ENCODE results near the gene ALCAM. TPM values are rescaled to one million over a fixed set of nuclear protein-coding genes. Genes with fewer than 3 reads are reported as not detected.

Gene ALCAM
- total RNA-seq, 1 experiment from 2014 or later = 16.4 TPM

DNA sequence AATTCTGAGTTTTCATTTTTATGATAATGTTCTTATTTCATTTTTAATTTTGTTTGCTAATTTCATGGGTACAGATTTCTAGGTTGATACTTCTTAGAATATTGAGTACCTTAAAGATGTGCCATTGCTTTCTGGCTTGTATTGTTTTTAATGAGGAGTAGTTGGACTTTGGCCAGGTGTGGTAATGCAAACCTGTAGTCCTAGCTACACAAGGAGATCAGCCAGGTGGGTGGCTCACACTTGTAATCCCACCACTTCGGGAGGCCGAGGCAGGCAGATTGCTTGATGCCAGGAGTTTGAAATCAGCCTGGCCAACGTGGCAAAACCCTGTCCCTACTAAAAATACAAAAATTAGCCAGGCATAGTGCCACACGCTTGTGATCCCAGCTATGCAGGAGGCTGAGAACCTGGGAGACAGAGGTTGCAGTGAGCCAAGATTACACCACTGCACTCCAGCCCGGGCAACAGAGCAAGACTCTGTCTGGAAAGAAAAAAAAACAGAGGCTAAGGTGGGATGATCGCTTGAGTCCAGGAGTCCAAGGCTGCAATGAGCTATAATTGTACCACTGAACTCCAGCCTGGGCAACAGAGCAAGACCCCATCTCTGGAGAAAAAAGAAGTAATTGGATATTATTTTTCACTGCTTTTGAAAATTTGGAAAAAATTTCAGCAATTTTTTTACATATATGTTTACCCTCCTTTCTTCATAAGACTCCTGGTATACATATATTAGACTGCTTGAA lies 198.0 kb downstream of the ALCAM start:
- no peaks in the 10 kb centered on the region for H3K36me3 ChIP-seq (ENCODE audit: insufficient read depth, low read length)
- no peak overlapping the region for H3K4me3 ChIP-seq (ENCODE audit: low read length)

DNA sequence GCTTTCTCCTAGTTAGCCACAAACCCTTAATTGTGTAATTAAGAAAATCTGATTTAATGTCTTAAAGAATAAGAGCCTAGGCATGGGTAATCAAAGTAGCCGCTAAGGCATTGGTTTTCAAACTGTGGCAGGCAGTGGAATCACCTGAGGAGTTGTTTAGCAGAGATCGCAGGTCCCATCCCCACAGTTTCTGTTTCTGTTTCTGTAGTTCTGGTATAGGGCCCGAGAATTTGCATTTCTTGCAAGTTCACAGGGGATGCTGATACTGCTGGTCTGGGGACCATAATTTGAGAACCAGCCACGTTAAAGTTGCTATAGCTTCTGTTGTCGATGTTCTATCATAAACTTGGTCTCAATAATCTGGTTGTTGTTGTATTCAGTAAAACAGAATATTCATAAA lies 204.3 kb downstream of the ALCAM start:
- Histone ChIP-seq H3K4me2 (ENCODE audit: low read depth, low read length, poor library complexity, severe bottlenecking) (no peak overlapping the region), H3K36me3 (ENCODE audit: insufficient read depth, low read length) (no peaks in the 10 kb centered on the region), H3K79me2 (ENCODE audit: low read length) (no peaks in the 10 kb centered on the region), H3K9me2 (replicated peaks; ENCODE audit: insufficient read depth, low read length) (no peaks in the 10 kb centered on the region), H3K4me1 (ENCODE audit: low read length) (no peaks in the 10 kb centered on the region), H4K20me1 (ENCODE audit: insufficient read depth, low read depth, low read length) (no peaks in the 10 kb centered on the region), H3K9ac (ENCODE audit: low read length) (no peak overlapping the region), H3K9me3 (ENCODE audit: low read length) (no peaks in the 10 kb centered on the region), H3K27me3 (ENCODE audit: low read length) (no peaks in the 10 kb centered on the region), H2AFZ (ENCODE audit: low read length) (no peak overlapping the region), H3K4me3 (ENCODE audit: low read length) (no peak overlapping the region), H3K27ac (ENCODE audit: low read length) (no peak overlapping the region)
- DNase-seq = no peak

More for the DNA sequence above, 198.0 kb downstream of the ALCAM start:
- H3K4me2 ChIP-seq (ENCODE audit: low read depth, low read length, poor library complexity, severe bottlenecking) = no peak overlapping the region
- no peaks in the 10 kb centered on the region for H4K20me1 ChIP-seq (ENCODE audit: insufficient read depth, low read depth, low read length)
- no peaks in the 10 kb centered on the region for H3K4me1 ChIP-seq (ENCODE audit: low read length)
- H3K27ac ChIP-seq (ENCODE audit: low read length) = no peak overlapping the region
- no peak overlapping the region for H3K9ac ChIP-seq (ENCODE audit: low read length)
- no peaks in the 10 kb centered on the region for H3K9me3 ChIP-seq (ENCODE audit: low read length)
- no peak for DNase-seq
- H2AFZ ChIP-seq (ENCODE audit: low read length) = no peak overlapping the region
- no peaks in the 10 kb centered on the region for H3K9me2 ChIP-seq (replicated peaks; ENCODE audit: insufficient read depth, low read length)
- no peaks in the 10 kb centered on the region for H3K79me2 ChIP-seq (ENCODE audit: low read length)
- H3K27me3 ChIP-seq (ENCODE audit: low read length) = no peaks in the 10 kb centered on the region

DNA sequence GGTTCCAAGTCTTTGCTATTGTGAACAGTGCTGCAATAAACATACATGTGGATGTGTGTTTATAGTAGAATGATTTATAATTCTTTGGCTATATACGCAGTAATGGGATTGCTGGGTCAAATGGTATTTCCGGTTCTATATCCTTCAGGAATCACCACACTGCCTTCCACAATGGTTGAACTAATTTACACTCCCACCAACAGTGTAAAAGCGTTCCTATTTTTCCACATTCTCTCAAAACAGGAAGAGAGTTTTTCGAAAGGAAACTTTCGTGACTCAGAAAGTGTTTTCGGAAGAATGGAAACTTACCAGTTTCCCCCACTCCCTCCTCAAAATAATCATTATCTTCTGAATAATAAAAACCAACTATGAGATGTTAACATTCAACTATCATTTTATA lies 205.8 kb downstream of the ALCAM start:
- H3K9me3 ChIP-seq (ENCODE audit: low read length) = no peaks in the 10 kb centered on the region
- no peaks in the 10 kb centered on the region for H3K36me3 ChIP-seq (ENCODE audit: insufficient read depth, low read length)
- H3K9me2 ChIP-seq (replicated peaks; ENCODE audit: insufficient read depth, low read length) = no peaks in the 10 kb centered on the region
- no peaks in the 10 kb centered on the region for H4K20me1 ChIP-seq (ENCODE audit: insufficient read depth, low read depth, low read length)
- H3K4me2 ChIP-seq (ENCODE audit: low read depth, low read length, poor library complexity, severe bottlenecking) = no peak overlapping the region
- H3K4me3 ChIP-seq (ENCODE audit: low read length) = no peak overlapping the region
- no peaks in the 10 kb centered on the region for H3K79me2 ChIP-seq (ENCODE audit: low read length)
- DNase-seq = no peak
- H3K27me3 ChIP-seq (ENCODE audit: low read length) = no peaks in the 10 kb centered on the region
- H3K4me1 ChIP-seq (ENCODE audit: low read length) = no peaks in the 10 kb centered on the region
- no peak overlapping the region for H3K9ac ChIP-seq (ENCODE audit: low read length)
- no peak overlapping the region for H2AFZ ChIP-seq (ENCODE audit: low read length)
- no peak overlapping the region for H3K27ac ChIP-seq (ENCODE audit: low read length)

DNA sequence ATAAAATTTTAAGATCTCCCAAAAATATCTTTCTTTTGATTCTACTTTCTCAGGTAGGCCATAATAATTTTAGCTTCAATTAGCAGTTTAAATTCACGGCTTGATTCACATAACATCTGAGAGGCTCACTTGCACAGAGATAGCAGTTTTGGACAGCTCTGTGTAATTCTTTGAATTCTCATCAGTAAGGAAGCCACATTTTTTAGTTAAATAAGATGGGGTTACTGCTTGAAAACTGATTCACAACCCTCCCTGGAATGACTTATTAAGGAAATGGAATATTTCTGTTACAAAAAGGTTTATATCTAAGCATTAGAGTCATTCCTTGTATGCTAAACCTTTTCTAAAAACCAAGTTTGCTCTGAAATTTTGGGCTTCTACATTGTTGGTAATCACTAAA lies 212.7 kb downstream of the ALCAM start:
- no peak overlapping the region for H3K4me2 ChIP-seq (ENCODE audit: low read depth, low read length, poor library complexity, severe bottlenecking)
- no peak overlapping the region for H3K4me3 ChIP-seq (ENCODE audit: low read length)
- no peaks in the 10 kb centered on the region for H3K27me3 ChIP-seq (ENCODE audit: low read length)
- H3K36me3 ChIP-seq (ENCODE audit: insufficient read depth, low read length) = no peaks in the 10 kb centered on the region
- H2AFZ ChIP-seq (ENCODE audit: low read length) = no peak overlapping the region
- no peaks in the 10 kb centered on the region for H3K9me3 ChIP-seq (ENCODE audit: low read length)
- H3K9me2 ChIP-seq (replicated peaks; ENCODE audit: insufficient read depth, low read length) = no peaks in the 10 kb centered on the region
- no peak overlapping the region for H3K9ac ChIP-seq (ENCODE audit: low read length)
- no peak for DNase-seq
- H4K20me1 ChIP-seq (ENCODE audit: insufficient read depth, low read depth, low read length) = no peaks in the 10 kb centered on the region
- no peaks in the 10 kb centered on the region for H3K79me2 ChIP-seq (ENCODE audit: low read length)
- H3K4me1 ChIP-seq (ENCODE audit: low read length) = no peaks in the 10 kb centered on the region
- H3K27ac ChIP-seq (ENCODE audit: low read length) = no peak overlapping the region

DNA sequence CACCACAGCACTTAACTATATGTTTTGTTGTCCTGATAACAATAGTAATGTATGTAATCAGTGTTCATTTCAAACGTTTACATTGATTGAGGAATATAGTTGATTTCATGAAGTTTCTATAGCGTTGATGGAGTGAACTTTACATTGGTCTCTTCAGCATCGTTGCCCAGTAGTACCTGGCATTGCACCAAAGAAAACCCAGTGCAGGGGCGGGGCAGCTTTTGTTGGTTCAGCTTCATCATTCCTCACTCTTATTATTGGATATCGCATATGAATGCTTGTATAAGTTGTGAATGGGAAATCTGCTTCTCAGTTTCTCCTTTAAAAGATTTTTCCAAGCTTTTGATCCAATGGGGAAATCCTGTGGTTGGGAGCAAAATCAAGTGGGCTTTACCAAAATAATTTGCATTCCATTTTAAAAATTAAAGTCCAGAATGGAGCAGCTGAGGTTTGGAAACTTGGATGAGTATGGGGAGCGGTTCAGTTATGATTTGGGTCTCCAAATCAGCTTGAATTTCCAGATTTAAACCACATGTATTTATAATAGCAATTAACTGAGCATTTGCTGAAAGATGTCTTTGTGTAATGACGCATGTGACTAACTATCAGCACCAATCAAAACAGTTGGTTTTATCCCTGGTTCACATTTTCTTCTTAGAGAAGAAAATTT lies 213.7 kb downstream of the ALCAM start:
- H3K9me2 ChIP-seq (replicated peaks; ENCODE audit: insufficient read depth, low read length) = no peaks in the 10 kb centered on the region
- DNase-seq = no peak
- H3K9me3 ChIP-seq (ENCODE audit: low read length) = no peaks in the 10 kb centered on the region
- no peaks in the 10 kb centered on the region for H3K36me3 ChIP-seq (ENCODE audit: insufficient read depth, low read length)
- no peak overlapping the region for H3K4me3 ChIP-seq (ENCODE audit: low read length)
- H4K20me1 ChIP-seq (ENCODE audit: insufficient read depth, low read depth, low read length) = no peaks in the 10 kb centered on the region
- H3K27ac ChIP-seq (ENCODE audit: low read length) = no peak overlapping the region
- no peaks in the 10 kb centered on the region for H3K4me1 ChIP-seq (ENCODE audit: low read length)
- H2AFZ ChIP-seq (ENCODE audit: low read length) = no peak overlapping the region
- no peaks in the 10 kb centered on the region for H3K27me3 ChIP-seq (ENCODE audit: low read length)
- H3K4me2 ChIP-seq (ENCODE audit: low read depth, low read length, poor library complexity, severe bottlenecking) = no peak overlapping the region
- H3K79me2 ChIP-seq (ENCODE audit: low read length) = no peaks in the 10 kb centered on the region
- no peak overlapping the region for H3K9ac ChIP-seq (ENCODE audit: low read length)

DNA sequence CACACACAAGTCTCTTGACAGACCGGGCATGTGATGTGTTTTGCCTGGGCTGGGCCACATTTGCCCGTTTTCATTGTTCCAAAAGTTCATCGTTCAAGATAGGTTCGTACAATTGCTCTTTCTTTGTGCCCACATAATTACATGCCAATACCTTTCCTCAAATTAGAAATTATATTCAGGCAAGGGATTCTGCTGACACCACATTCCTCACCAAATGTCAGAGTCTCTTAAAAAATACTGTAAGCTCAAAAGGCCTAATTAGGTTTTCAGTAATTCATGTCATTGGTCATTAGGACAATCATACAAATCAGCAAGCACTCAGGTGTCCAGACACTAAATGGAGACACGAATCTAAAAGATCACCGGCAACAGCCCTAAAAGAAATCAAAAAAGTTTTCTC lies 215.3 kb downstream of the ALCAM start:
- H3K9me3 ChIP-seq (ENCODE audit: low read length) = no peaks in the 10 kb centered on the region
- no peaks in the 10 kb centered on the region for H4K20me1 ChIP-seq (ENCODE audit: insufficient read depth, low read depth, low read length)
- no peaks in the 10 kb centered on the region for H3K4me1 ChIP-seq (ENCODE audit: low read length)
- H3K27me3 ChIP-seq (ENCODE audit: low read length) = no peaks in the 10 kb centered on the region
- no peak for DNase-seq
- no peak overlapping the region for H3K27ac ChIP-seq (ENCODE audit: low read length)
- H3K4me2 ChIP-seq (ENCODE audit: low read depth, low read length, poor library complexity, severe bottlenecking) = no peak overlapping the region
- no peak overlapping the region for H3K4me3 ChIP-seq (ENCODE audit: low read length)
- no peak overlapping the region for H3K9ac ChIP-seq (ENCODE audit: low read length)
- no peaks in the 10 kb centered on the region for H3K79me2 ChIP-seq (ENCODE audit: low read length)
- H2AFZ ChIP-seq (ENCODE audit: low read length) = no peak overlapping the region
- H3K36me3 ChIP-seq (ENCODE audit: insufficient read depth, low read length) = no peaks in the 10 kb centered on the region
- H3K9me2 ChIP-seq (replicated peaks; ENCODE audit: insufficient read depth, low read length) = no peaks in the 10 kb centered on the region

DNA sequence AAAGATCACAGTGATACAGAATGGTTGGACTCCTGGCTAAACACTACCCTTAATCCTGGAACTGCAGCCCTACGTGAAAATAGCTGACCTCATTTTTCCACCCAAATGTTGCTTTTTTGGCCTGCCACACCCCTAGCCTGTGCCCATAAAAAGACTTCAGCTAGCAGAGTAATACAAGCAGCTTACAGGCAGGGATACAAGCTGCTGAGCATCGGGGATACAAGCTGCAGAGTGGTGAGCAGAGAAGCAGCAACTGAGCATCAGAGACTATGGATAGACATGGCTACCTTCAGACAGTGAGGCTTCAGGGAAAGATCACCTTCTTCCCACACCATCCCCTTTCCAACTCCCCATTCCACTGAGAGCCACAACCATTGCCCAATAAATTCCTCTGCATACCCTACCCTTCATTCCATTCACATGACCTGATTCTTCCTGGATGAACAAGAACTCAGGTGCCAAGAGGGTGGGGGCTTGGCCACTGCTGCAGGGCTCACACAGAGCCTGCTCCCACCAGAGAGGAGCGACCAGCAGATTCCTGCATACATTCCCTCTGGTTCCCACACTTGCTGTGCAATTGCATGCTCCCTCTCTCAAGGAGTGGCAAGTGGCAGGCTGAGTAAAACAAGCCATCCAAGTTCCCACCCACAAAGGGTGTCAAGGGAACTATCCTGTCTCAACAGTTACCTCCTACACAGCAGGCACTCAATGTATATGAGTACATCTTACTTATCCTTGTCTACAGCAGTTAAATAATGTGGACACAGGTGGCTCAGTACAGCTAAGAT lies 217.5 kb downstream of the ALCAM start:
- H3K9ac ChIP-seq (ENCODE audit: low read length) = no peak overlapping the region
- no peaks in the 10 kb centered on the region for H4K20me1 ChIP-seq (ENCODE audit: insufficient read depth, low read depth, low read length)
- H3K4me3 ChIP-seq (ENCODE audit: low read length) = no peak overlapping the region
- no peaks in the 10 kb centered on the region for H3K9me3 ChIP-seq (ENCODE audit: low read length)
- no peak overlapping the region for H3K4me2 ChIP-seq (ENCODE audit: low read depth, low read length, poor library complexity, severe bottlenecking)
- H3K79me2 ChIP-seq (ENCODE audit: low read length) = no peaks in the 10 kb centered on the region
- H3K4me1 ChIP-seq (ENCODE audit: low read length) = no peaks in the 10 kb centered on the region
- no peaks in the 10 kb centered on the region for H3K36me3 ChIP-seq (ENCODE audit: insufficient read depth, low read length)
- no peaks in the 10 kb centered on the region for H3K27me3 ChIP-seq (ENCODE audit: low read length)
- no peak overlapping the region for H3K27ac ChIP-seq (ENCODE audit: low read length)
- no peaks in the 10 kb centered on the region for H3K9me2 ChIP-seq (replicated peaks; ENCODE audit: insufficient read depth, low read length)
- DNase-seq = no peak
- H2AFZ ChIP-seq (ENCODE audit: low read length) = no peak overlapping the region

DNA sequence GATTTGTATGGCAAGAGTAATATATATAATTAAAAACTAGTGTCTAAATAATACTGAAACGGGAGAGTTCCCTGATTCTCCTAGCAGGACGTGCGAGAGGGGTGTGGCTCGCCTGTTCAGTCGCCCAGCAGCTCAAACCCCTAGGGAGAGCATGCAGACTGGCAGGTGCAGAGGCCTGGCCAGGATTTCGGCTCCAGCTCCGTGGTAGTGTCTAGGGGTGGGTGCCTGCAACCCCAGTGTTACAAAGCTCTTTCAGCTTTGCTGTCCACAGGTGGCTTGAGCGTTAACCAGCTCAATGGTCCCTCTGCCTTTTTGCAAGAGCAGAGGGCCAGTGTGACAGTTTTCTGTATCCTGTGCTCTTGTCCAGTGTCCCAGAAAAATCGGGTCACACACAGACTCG lies 226.6 kb downstream of the ALCAM start:
- Histone ChIP-seq H3K4me1 (ENCODE audit: low read length) (no peaks in the 10 kb centered on the region), H3K27me3 (ENCODE audit: low read length) (no peaks in the 10 kb centered on the region), H2AFZ (ENCODE audit: low read length) (no peak overlapping the region), H3K9ac (ENCODE audit: low read length) (no peak overlapping the region), H3K4me3 (ENCODE audit: low read length) (no peak overlapping the region), H3K36me3 (ENCODE audit: insufficient read depth, low read length) (no peaks in the 10 kb centered on the region), H3K9me3 (ENCODE audit: low read length) (no peaks in the 10 kb centered on the region), H4K20me1 (ENCODE audit: insufficient read depth, low read depth, low read length) (no peaks in the 10 kb centered on the region), H3K9me2 (replicated peaks; ENCODE audit: insufficient read depth, low read length) (no peaks in the 10 kb centered on the region), H3K4me2 (ENCODE audit: low read depth, low read length, poor library complexity, severe bottlenecking) (no peak overlapping the region), H3K79me2 (ENCODE audit: low read length) (no peaks in the 10 kb centered on the region), H3K27ac (ENCODE audit: low read length) (no peak overlapping the region)
- DNase-seq = no peak

Data from Karpas-422 (cell line).